CD4-positive, alpha-beta T cell treated with Interleukin-4 for 4 hours (primary cell): ENCODE measurements around the gene KIN.
"Not testable (repeated sequence)": the region's sequence is repeated elsewhere in the genome, so short reads cannot be mapped to it uniquely, and the experiment has no call there.

Experiments
- DNase-seq: peaks from one replicate; pipeline ENCODE4 v3.0.0-alpha.2; 2020

Gene KIN

DNA sequence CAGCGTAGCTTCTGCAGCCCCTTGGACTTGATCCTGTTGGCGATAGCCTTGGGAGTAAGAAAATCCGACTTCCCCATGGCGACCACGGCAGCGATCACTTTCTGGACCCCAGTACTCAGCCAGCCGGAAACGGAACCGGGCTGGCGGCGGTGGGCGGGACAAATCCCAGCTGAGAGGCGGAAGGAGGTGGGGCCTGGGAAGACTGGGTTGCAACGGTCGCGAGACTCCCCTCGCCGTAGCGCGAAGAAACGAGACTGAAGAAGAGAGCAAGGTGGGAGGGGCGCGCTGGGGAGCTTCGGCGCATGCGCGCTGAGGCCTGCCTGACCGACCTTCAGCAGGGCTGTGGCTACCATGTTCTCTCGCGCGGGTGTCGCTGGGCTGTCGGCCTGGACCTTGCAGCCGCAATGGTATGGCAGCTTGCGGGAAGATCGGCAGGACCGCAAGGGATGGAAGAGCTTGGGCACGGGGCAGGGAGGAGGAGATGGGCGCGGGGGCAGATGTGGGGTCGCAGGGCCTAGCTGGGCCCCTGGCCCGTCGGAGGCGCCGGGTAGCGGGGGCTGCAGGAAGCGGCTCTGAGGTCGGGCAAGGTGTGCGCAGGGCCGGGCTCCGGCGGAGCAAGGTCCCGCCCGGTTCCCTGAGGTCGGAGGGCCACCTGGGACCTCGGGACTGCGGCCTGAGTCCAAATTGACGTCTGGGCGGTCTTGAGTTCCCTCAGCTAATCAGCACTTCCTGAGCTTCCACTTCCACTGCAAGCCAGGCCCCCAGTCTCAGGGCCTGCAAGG lies at the start of gene KIN, which contains the start of gene ATP5F1C:
Gene KIN (minus strand): TSS at position 137 of the 782 bp plus-strand sequence. CDS start 60 bp downstream, at position 77.
Gene ATP5F1C (plus strand): TSS at position 321 of the 782 bp plus-strand sequence. CDS start 31 bp downstream, at position 352.
- DNase-seq: peak; percentile 97

GRCh38 chr10:7836571-7836970 lies 48.8 kb upstream of the KIN start:
- no peak for DNase-seq

- no peak for DNase-seq
These were observed 46.5 kb upstream of the KIN start for GRCh38 chr10:7834262-7834661.

DNA sequence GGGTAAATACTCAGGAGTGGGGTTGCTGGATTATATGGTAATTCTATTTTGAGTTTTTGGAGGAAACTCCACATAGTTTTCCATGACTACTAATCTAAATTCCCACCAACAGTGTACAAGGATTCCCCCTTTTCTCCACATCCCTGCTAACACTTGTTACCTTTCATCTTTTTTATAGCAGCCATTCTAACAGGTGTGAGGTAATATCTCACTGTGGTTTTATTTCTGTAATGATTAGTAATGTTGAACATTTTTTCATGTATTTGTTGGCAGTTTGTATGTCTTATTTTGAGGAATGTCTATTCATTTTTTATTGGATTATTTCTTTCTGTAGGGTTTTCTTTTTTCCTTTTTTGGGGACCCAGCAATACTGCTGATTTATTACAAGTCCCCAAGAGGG lies 45.4 kb upstream of the KIN start:
- DNase-seq: no peak

- no peak for DNase-seq
These were observed 44.3 kb upstream of the KIN start for GRCh38 chr10:7832060-7832459.

- no peak for DNase-seq
These were observed 41.6 kb upstream of the KIN start for GRCh38 chr10:7829289-7829834.

DNA sequence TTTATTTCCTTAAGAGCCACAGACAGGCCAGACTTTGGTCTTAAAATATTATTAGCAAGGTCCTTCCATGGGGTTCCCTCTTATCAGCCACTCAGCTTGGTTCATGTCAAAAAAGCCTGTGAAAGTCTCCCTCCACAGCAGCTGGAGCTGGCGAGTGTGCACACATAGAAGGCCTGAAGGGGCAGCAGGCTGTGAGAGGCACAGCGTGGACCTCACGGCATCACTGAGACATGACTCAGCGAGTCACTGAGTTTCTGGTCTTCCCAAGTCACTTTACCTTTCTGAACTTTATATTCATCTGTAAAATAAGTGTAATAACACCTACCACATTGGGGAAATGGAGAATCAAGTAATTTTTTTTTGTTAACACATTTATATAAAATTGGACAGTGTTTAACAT lies 39.2 kb upstream of the KIN start:
- no peak for DNase-seq

GRCh38 chr10:7824251-7824650 lies 36.5 kb upstream of the KIN start:
- no peak for DNase-seq

- peak; percentile 22 for DNase-seq
These were observed 31.3 kb upstream of the KIN start for GRCh38 chr10:7819121-7819460.

- DNase-seq: peak; percentile 87
These were observed 30.7 kb upstream of the KIN start, which contains the start of gene TAF3 for GRCh38 chr10:7818295-7819120. Gene TAF3, plus strand, starts transcription at chr10:7818505. Its CDS starts 205 bp downstream, at chr10:7818710.

DNA sequence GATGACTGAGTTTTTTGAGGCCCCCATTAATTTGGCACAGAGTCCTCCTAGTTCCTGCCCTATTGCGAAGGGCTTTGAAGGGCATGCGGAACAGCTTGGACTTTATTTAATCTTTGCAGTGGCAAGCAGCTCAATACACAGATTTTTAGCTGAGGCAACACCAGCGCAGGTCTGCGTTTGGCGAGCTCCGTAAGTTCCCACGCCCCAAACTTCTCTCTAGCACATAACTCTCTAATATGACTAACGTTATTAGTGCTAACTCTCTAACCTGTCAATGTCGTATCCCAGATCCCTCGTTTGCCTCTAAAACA lies 30.1 kb upstream of the KIN start:
- DNase-seq: no peak

- DNase-seq: no peak
These were observed 29.8 kb upstream of the KIN start for GRCh38 chr10:7817576-7817975.

DNA sequence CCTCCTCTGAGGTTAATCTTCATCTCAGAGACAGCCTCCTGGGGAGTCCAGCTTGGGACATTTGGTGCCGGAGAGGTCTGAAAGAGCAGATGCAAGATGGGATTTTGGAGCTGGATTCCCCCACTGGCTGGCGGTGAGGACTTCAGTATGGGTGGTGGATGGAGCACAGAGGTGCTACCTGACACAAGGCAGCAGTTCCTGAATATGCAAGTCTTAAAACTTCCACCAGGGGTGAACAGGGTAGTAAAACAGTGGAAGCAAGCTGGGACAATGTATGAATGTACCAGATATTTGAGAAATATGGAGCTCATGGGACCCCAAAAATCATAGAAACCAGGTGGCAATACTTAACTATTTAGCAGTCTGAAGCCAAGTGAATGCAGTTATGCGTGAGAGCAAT lies 25.7 kb upstream of the KIN start:
- no peak for DNase-seq

DNA sequence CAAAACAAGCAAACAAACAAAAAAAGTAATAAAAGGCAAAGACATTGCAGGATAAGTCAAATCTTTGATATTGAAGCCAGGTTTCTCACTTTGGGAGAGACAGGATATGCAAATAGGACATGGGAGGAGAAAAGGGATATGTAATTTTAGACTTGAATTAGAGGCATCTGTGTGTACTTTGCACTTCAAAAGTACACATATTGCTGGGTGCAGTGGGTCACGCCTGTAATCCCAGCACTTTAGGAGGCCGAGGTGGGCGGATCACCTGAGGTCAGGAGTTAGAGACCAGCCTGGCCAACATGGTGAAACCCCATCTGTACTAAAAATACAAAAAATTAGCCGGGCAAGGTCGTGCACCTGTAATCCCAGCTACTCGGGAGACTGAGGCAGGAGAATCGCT lies 23.9 kb upstream of the KIN start:
- not testable (repeated sequence) for DNase-seq

DNA sequence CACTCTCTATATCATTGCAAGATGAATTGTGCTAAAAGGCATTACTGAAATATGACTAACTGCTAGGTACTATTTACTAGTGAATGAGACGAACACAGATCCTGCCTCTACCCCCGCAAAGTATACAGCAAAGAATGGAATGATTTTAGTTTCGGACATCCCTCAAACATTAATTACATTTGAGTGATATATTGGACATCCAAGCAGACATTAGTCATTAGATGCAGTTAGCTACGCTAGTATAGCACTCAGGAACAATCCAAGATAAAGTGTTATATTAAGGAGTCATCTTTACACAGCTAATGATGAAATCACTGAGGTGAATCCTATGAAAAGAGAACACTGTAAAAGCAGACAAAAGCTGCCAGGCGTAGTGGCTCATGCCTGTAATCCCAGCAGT lies 23.2 kb upstream of the KIN start:
- no peak for DNase-seq

DNA sequence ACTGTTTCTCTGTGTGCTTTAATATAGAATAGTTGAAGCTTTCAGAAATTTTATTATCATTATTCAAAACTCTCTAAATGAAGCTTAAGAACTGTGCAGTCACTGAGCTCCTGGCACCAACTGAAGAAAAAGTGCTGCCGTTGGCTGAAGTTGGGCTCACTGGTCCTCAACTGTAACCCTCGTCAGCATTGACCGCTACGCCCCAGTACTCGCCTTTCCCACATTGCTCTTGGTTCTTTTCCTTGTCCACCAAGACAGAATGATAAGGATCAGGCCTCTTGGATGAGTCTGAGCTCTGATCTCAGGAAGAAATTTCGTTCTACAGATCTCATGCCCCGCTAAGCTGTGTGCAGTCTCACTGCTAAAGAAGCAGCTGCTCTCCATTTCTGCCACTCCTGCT lies 22.6 kb upstream of the KIN start:
- DNase-seq: no peak

GRCh38 chr10:7808686-7809267 lies 21.0 kb upstream of the KIN start:
- DNase-seq: no peak

GRCh38 chr10:7804741-7805140 lies 16.9 kb upstream of the KIN start:
- DNase-seq: no peak

DNA sequence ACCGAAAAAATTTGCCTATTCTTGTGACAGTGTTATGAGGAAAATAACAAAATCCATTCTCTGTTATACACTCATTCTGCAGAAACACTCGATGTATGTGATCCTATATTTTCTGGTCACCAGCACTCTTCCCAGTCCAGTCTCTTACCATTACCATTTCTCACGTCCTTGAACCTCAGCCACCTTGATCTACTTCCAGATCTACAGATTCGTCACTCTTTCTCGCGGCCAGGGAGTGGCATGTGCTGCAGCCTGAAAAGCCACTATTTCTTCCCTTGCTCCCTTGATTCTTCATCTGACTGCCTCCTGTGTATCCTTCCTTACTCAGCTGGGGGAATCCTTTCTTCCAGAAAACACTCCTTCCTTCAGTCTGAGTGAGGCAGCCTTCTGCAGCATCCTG lies 16.4 kb upstream of the KIN start:
- DNase-seq: no peak

DNA sequence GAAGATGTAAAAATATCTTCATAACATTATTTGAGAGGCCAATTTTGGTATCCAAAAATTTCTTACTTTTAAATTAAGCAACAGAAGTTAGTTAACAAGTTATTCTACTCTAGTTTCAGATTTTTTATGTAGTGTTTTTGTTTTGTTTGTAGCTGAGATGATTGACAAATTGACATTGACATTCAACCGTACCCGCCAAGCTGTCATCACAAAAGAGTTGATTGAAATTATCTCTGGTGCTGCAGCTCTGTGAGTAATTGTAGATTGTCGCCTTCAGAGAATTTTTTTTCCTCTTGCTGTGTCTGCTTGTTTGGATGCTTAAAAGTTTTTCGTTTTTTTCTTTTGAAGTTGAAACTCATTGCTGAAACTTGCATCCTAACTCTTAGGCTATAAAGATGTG lies 14.8 kb upstream of the KIN start:
- no peak for DNase-seq

- no peak for DNase-seq
These were observed 9.8 kb upstream of the KIN start for GRCh38 chr10:7797582-7797981.

DNA sequence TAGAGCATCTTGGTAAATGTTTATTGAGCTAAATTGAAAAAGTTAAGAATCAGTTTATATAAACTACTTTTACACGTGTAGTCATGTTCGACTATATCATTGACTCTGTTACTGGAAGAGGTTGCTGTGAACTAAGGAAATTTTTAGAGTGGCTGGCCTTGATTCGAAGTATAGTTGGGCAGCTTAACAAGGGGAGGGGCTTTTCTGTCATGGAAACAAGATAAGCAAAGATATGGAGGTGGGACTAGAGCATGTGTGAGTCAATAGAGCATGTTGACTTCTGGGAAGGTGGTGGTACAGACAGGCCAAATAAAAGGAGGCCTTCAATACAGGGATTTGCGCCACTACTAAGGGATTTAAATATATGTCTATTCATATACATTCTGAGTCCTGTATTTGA lies 7.8 kb upstream of the KIN start:
- no peak for DNase-seq

- no peak for DNase-seq
These were observed 6.6 kb upstream of the KIN start for GRCh38 chr10:7794251-7795026.
